ENCODE measurements around the gene C1RL. TPM values are rescaled to one million over a fixed set of nuclear protein-coding genes. Genes with fewer than 3 reads are reported as not detected.

C1RL gene
- total RNA-seq, 5 donors from 2014 or later (not counting 1 experiment from before 2014, with no cell fraction given), result 18.1 to 36.6 (median 30.8) TPM

GRCh38 chr12:7093486-7093885 is 15.5 kb downstream of the C1RL start:
- Histone ChIP-seq H3K4me1 (ENCODE audit: control insufficient read depth in 1 of 2, extremely low read depth in 1 of 2, insufficient read depth in 2 of 2, low read length in 2 of 2) (peaks cover 0 to 16% of the 10 kb centered on the region in 2 experiments), H3K27ac (ENCODE audit: low read length) (no peak overlapping the region), H3K27me3 (replicated peaks in 1 of 2; ENCODE audit: control insufficient read depth in 2 of 2, extremely low read depth in 1 of 2, insufficient read depth in 2 of 2, low read length in 1 of 2) (peaks cover 0 to 29% of the 10 kb centered on the region in 2 experiments), H3K9me3 (no peaks in the 10 kb centered on the region), H3K36me3 (ENCODE audit: control insufficient read depth in 2 of 2, extremely low read depth in 1 of 2, insufficient read depth in 1 of 2, low read length in 1 of 2) (peaks cover 0 to 3% of the 10 kb centered on the region in 2 donors), H3K4me3 (ENCODE audit: control insufficient read depth in 1 of 2, extremely low read depth in 1 of 2, low read length in 1 of 2) (no peak overlapping the region)
- H3K4me3 Mint-ChIP-seq, result no peak overlapping the region
- no peak for DNase-seq
- H3K36me3 Mint-ChIP-seq, result peaks cover 4% of the 10 kb centered on the region
- peaks cover 0 to 3% of the 10 kb centered on the region in 2 donors for H3K27me3 Mint-ChIP-seq
- no peaks in the 10 kb centered on the region for H3K9me3 Mint-ChIP-seq
- CTCF ChIA-PET, result interaction anchor here (0.6 to 1.4 kb wide), 5 partner anchors 9 to 223 kb away, joined by 3 to 5 read pairs (median 5); no protein-coding TSS in a partner anchor
- ATAC-seq (replicated peaks in 1 of 4), result no peak
- no peak overlapping the region for H3K27ac Mint-ChIP-seq
- H3K4me1 Mint-ChIP-seq, result peaks cover 10 to 12% (median 12%) of the 10 kb centered on the region in 3 donors
- POLR2A ChIA-PET, result no interaction called here
- WGBS (ENCODE audit: insufficient coverage), result 72% methylated on average over 4 of the region's 5 CpGs

- ATAC-seq (replicated peaks in 1 of 4), result no peak
- Mint-ChIP-seq H3K4me3 (peak overlapping the region in 1 of 3 donors; percentile 74), H3K9me3 (no peaks in the 10 kb centered on the region), H3K27ac (no peak overlapping the region), H3K4me1 (peaks cover 10 to 12% (median 12%) of the 10 kb centered on the region in 3 donors), H3K27me3 (peaks cover 0 to 3% of the 10 kb centered on the region in 2 donors), H3K36me3 (no peaks in the 10 kb centered on the region)
- ChIA-PET POLR2A (interaction anchor here in 1 of 2 donors (0.6 kb wide), 1 partner anchor 168 kb away, joined by 3 read pairs; no protein-coding TSS in a partner anchor), CTCF (interaction anchor here (0.6 to 1.4 kb wide), 7 partner anchors 10 to 223 kb away, joined by 3 to 5 read pairs (median 4); no protein-coding TSS in a partner anchor)
- Histone ChIP-seq H3K4me3 (ENCODE audit: control insufficient read depth in 1 of 2, extremely low read depth in 1 of 2, low read length in 1 of 2) (no peak overlapping the region), H3K36me3 (ENCODE audit: control insufficient read depth in 2 of 2, extremely low read depth in 1 of 2, insufficient read depth in 1 of 2, low read length in 1 of 2) (no peaks in the 10 kb centered on the region), H3K27ac (ENCODE audit: low read length) (no peak overlapping the region), H3K4me1 (ENCODE audit: control insufficient read depth in 1 of 2, extremely low read depth in 1 of 2, insufficient read depth in 2 of 2, low read length in 2 of 2) (peaks cover 0 to 16% of the 10 kb centered on the region in 2 experiments), H3K9me3 (no peaks in the 10 kb centered on the region), H3K27me3 (replicated peaks in 1 of 2; ENCODE audit: control insufficient read depth in 2 of 2, extremely low read depth in 1 of 2, insufficient read depth in 2 of 2, low read length in 1 of 2) (peaks cover 0 to 29% of the 10 kb centered on the region in 2 experiments)
- no peak for DNase-seq
- 100% methylated on average over 2 of the region's 8 CpGs for WGBS (ENCODE audit: insufficient coverage)
These were observed 16.0 kb downstream of the C1RL start for GRCh38 chr12:7092986-7093460.

DNA sequence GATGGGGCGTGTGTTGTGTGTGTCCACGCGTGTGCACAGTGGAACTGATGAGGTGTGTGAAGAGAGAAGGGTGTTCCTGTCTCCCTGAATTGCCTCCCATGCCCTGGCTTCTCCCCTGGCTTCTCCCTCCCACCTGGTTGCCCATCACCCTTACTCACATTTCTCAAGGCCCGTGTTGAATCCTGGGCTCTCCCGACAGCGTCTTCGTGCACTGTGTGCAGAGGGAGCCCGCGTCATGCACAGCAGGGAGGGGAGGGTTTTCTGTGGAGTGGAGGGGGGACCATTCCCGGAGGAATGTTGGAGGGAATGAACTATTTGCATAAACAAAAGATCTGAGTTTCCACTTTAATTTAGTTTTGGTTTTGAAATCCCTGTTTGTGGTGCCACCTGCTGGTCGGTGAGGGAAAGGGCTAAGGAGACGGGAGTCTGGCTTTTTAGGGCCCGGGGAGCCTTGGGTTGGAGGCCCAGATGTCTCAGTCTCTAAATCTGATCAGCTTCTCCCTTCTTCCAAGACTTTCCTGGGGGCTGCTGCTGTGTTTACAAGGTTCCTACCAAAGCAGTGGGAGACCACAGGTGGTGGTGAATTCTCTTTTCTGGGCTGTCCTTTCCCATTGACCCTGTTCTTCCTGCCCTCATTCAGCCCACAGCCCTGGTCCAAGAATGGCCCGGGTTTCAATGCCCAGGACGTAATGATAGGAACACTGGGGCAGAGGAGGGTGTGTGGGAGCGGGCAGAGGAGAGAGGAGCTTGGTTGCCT is 16.6 kb downstream of the C1RL start, which contains the start of gene C1R:
C1R (minus strand) TSS at position 217 of the 757 bp plus-strand sequence; CDS start at position 160, 57 bp downstream.
- DNase-seq (peak in 34 of 35 experiments; percentile 37 to 83 (median 62)), ATAC-seq (replicated peaks in 1 of 4) (peak; percentile 77 to 80 (median 78))
- ChIA-PET POLR2A (interaction anchor here in 1 of 2 donors (0.6 kb wide), 1 partner anchor 167 kb away, joined by 3 read pairs; no protein-coding TSS in a partner anchor), CTCF (interaction anchor here (0.6 to 1.3 kb wide), 6 partner anchors 10 to 223 kb away, joined by 3 to 5 read pairs (median 4); no protein-coding TSS in a partner anchor)
- Histone ChIP-seq H3K4me1 (ENCODE audit: control insufficient read depth in 1 of 2, extremely low read depth in 1 of 2, insufficient read depth in 2 of 2, low read length in 2 of 2) (peaks cover 0 to 16% of the 10 kb centered on the region in 2 experiments), H3K27me3 (replicated peaks in 1 of 2; ENCODE audit: control insufficient read depth in 2 of 2, extremely low read depth in 1 of 2, insufficient read depth in 2 of 2, low read length in 1 of 2) (peaks cover 0 to 29% of the 10 kb centered on the region in 2 experiments), H3K27ac (ENCODE audit: low read length) (peak within 1 kb of the TSS; percentile 25), H3K9me3 (no peaks in the 10 kb centered on the region), H3K4me3 (ENCODE audit: control insufficient read depth in 1 of 2, extremely low read depth in 1 of 2, low read length in 1 of 2) (peak within 1 kb of the TSS; percentile 5 to 50), H3K36me3 (ENCODE audit: control insufficient read depth in 2 of 2, extremely low read depth in 1 of 2, insufficient read depth in 1 of 2, low read length in 1 of 2) (no peaks in the 10 kb centered on the region)
- H3K27me3 Mint-ChIP-seq, result peaks cover 0 to 3% of the 10 kb centered on the region in 2 donors
- H3K27ac Mint-ChIP-seq, result peak within 1 kb of the TSS; percentile 66 to 89
- H3K4me3 Mint-ChIP-seq, result peak within 1 kb of the TSS; percentile 74 to 80 (median 80)
- H3K4me1 Mint-ChIP-seq, result peaks cover 10 to 12% (median 12%) of the 10 kb centered on the region in 3 donors
- no peaks in the 10 kb centered on the region for H3K9me3 Mint-ChIP-seq
- no peaks in the 10 kb centered on the region for H3K36me3 Mint-ChIP-seq
- WGBS (ENCODE audit: insufficient coverage), result 0% methylated on average over 2 of the region's 16 CpGs

DNA sequence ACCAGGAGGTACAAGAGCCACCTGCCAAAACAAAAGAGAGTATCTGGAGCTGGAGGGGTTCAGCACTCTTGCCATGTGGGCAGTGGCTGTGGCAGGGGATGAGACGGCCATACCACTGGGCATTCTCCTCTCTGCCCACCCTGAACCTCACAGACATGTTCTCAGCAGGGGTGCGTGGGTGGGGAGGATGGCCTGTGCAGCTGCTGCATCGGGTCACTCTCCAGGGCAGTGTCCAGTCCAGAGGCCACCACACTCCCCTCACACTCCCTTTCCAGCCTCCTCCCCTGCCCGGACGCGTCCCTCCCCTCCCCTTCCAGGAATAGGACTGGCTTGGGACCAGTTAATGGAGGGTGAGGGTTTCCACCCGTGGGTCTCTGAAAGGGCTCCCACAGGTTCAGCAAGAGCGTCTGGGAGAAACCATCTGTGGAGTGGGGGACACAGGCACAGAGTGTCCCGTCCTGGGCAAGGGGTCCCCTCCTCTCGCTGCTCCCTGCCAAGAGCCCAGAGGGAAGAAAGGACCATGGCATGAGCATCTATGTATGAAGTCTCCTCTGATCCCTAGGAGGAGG is 17.3 kb downstream of the C1RL start:
- Mint-ChIP-seq H3K27ac (peak overlapping the region; percentile 66 to 89), H3K4me3 (peak overlapping the region; percentile 74 to 80 (median 80)), H3K27me3 (peaks cover 0 to 3% of the 10 kb centered on the region in 2 donors), H3K4me1 (peaks cover 10 to 12% (median 12%) of the 10 kb centered on the region in 3 donors), H3K36me3 (no peaks in the 10 kb centered on the region), H3K9me3 (no peaks in the 10 kb centered on the region)
- no peaks in the 10 kb centered on the region for H3K36me3 ChIP-seq (ENCODE audit: control insufficient read depth in 2 of 2, extremely low read depth in 1 of 2, insufficient read depth in 1 of 2, low read length in 1 of 2)
- DNase-seq (no peak), ATAC-seq (replicated peaks in 1 of 4) (peak in 1 of 4 experiments; percentile 20)
- CTCF ChIA-PET, result interaction anchor here in 1 of 2 donors (0.7 to 1.3 kb wide), 5 partner anchors 11 to 222 kb away, joined by 3 to 4 read pairs (median 3); no protein-coding TSS in a partner anchor
- peaks cover 0 to 29% of the 10 kb centered on the region in 2 experiments for H3K27me3 ChIP-seq (replicated peaks in 1 of 2; ENCODE audit: control insufficient read depth in 2 of 2, extremely low read depth in 1 of 2, insufficient read depth in 2 of 2, low read length in 1 of 2)
- peaks cover 0 to 16% of the 10 kb centered on the region in 2 experiments for H3K4me1 ChIP-seq (ENCODE audit: control insufficient read depth in 1 of 2, extremely low read depth in 1 of 2, insufficient read depth in 2 of 2, low read length in 2 of 2)
- H3K4me3 ChIP-seq (ENCODE audit: control insufficient read depth in 1 of 2, extremely low read depth in 1 of 2, low read length in 1 of 2), result peak overlapping the region; percentile 5 to 50
- WGBS (ENCODE audit: insufficient coverage), result 66% methylated on average over 3 of the region's 10 CpGs
- no peaks in the 10 kb centered on the region for H3K9me3 ChIP-seq
- peak overlapping the region; percentile 25 for H3K27ac ChIP-seq (ENCODE audit: low read length)
- POLR2A ChIA-PET, result no interaction called here

GRCh38 chr12:7091171-7091570 is 17.8 kb downstream of the C1RL start:
- no peaks in the 10 kb centered on the region for H3K36me3 Mint-ChIP-seq
- peaks cover 0 to 29% of the 10 kb centered on the region in 2 experiments for H3K27me3 ChIP-seq (replicated peaks in 1 of 2; ENCODE audit: control insufficient read depth in 2 of 2, extremely low read depth in 1 of 2, insufficient read depth in 2 of 2, low read length in 1 of 2)
- peaks cover 0 to 16% of the 10 kb centered on the region in 2 experiments for H3K4me1 ChIP-seq (ENCODE audit: control insufficient read depth in 1 of 2, extremely low read depth in 1 of 2, insufficient read depth in 2 of 2, low read length in 2 of 2)
- ChIA-PET POLR2A (interaction anchor here in 1 of 2 donors (0.6 kb wide), 1 partner anchor 20 kb away, joined by 6 read pairs; no protein-coding TSS in a partner anchor), CTCF (interaction anchor here in 1 of 2 donors (0.7 to 1.3 kb wide), 3 partner anchors 11 to 222 kb away, joined by 3 to 4 read pairs (median 3); no protein-coding TSS in a partner anchor)
- DNase-seq (no peak), ATAC-seq (replicated peaks in 1 of 4) (no peak)
- no peak overlapping the region for H3K27ac ChIP-seq (ENCODE audit: low read length)
- no peak overlapping the region for H3K27ac Mint-ChIP-seq
- H3K9me3 Mint-ChIP-seq, result no peaks in the 10 kb centered on the region
- H3K4me3 Mint-ChIP-seq, result peak overlapping the region in 1 of 3 donors; percentile 74
- H3K4me3 ChIP-seq (ENCODE audit: control insufficient read depth in 1 of 2, extremely low read depth in 1 of 2, low read length in 1 of 2), result no peak overlapping the region
- H3K4me1 Mint-ChIP-seq, result peaks cover 10 to 12% (median 10%) of the 10 kb centered on the region in 3 donors
- no peaks in the 10 kb centered on the region for H3K36me3 ChIP-seq (ENCODE audit: control insufficient read depth in 2 of 2, extremely low read depth in 1 of 2, insufficient read depth in 1 of 2, low read length in 1 of 2)
- H3K27me3 Mint-ChIP-seq, result peaks cover 0 to 3% of the 10 kb centered on the region in 2 donors
- WGBS (ENCODE audit: insufficient coverage), result no CpG with 5 or more reads among the region's 7 CpGs
- H3K9me3 ChIP-seq, result no peaks in the 10 kb centered on the region
